HG02938 (cell line): ENCODE data around the gene MAD1L1.
"Not testable (repeated sequence)": the region's sequence is repeated elsewhere in the genome, so short reads cannot be mapped to it uniquely, and the experiment has no call there.

Source experiments
- ATAC-seq: cut with Tn5 transposase; IDR thresholded peaks from one replicate; pipeline ENCODE4 v1.9.1; 2021; ENCODE audit warnings: mild to moderate bottlenecking, moderate library complexity; ENCODE audit not compliant: unreplicated experiment

MAD1L1 gene

DNA sequence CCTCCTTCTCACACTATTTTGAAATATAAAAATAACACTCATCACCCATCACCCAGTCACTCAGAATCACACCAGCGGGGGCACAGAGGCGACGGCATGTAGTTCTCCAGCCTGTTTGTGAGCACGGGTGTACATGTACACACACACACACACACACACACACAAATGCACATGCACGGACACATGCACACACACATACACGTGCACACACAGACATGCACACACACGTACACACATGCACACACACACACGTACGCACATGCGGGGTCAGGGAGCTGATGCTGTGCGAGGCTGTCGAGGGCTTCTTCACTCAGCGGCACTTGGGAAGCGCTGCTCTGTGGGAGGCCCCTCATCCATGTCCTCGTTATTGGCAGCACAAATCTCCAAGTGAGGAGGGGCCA lies 383.8 kb downstream of the MAD1L1 start:
- ATAC-seq, result no peak

DNA sequence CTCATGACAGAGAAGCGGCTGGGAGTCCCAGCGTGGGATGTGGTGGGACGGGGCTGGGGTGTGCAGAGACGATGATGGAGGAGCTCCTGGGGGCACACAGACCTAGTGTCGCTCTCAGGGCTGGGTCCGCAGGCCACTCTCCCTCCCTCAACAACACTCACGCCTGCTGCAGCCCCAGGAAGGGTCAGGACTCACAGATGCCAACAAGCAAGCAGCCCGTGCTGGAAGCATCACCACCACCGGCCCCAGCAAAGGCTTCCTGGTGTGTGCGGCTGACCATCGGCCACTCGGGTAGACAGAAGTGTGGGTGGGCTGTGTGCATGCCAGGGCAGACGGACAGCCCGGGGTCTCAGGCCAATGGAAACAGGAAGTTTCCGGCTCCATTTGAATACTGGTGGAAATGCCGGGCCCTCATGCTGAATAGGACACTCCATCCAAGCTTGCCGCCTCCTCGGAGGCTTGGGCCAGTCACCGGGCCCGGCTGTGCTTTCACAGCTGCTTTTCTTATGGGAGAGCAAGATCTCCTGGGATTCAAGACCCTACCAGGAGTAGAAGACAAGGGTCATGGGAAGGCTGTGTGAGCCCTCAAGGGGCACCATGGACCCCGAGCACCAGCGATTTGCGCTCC lies 384.6 kb downstream of the MAD1L1 start:
- no peak for ATAC-seq

DNA sequence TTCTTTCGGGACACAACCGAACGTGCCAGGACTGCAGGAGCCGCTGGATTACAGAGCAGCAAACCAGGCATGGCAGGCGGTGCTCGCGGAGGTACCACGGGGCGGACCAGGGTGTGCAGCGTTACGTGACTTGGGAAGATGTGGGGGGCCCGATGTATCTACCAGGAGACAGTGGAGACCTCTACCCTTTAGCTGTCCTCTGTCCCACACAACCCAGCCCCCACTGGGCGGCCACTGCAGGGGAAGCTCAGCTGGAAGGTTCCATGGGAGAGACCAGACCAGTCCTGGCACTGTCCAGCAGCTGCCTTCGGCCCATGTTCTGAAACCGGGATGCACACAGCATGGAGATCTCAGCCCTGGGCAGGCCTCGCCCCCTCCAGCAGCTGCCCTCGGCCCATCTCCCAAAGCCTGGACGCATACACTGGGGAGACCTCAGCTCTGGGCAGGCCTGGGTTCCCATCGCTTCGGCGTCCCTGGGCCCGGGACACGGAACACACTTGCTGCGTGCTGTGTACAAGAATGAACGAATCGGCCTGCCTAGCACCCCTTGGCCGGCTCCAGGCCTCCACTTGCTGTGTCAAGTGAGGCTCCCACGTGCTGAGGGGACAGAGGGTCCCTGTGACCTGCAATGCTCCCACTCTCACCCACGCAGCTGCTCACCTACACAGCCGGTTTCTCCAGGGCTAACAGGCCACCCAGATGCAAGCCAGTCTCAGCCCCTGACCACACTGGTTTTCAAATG lies 385.3 kb downstream of the MAD1L1 start:
- no peak for ATAC-seq

DNA sequence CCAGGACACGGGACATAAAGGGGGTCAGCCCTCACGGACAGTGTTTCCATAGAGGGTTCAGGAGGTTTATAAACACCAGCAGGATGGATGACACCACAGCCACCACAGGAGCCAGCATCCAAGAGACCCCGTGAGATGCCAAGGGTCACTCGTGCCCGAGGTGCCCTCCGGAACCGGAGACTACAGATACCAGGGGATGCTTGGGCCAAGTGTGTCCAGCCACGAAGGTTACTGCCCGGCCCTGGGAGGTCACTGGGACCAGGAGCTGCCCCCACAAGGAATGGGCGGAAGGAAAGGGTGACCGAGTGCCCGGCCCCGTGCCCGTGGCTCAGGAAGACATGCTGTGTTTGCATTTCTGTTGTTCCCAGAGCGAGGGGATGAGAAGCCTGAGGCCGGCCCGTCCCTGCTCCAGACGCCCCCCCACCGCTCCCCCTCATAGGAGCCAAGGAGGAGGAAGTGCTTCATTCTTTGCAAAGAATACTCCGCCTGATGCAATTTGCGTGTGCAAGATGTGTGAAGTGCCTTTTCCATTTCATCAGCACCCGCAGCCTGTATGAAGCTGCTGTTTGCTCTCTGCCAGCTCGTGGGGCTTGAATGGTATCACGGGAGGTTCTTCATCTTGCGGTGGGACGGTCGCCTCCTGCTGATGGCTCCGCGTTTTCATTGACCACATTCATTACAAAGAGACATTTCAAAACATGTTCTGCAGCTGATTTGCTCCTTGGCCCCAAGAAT lies 386.2 kb downstream of the MAD1L1 start:
- ATAC-seq, result no peak

DNA sequence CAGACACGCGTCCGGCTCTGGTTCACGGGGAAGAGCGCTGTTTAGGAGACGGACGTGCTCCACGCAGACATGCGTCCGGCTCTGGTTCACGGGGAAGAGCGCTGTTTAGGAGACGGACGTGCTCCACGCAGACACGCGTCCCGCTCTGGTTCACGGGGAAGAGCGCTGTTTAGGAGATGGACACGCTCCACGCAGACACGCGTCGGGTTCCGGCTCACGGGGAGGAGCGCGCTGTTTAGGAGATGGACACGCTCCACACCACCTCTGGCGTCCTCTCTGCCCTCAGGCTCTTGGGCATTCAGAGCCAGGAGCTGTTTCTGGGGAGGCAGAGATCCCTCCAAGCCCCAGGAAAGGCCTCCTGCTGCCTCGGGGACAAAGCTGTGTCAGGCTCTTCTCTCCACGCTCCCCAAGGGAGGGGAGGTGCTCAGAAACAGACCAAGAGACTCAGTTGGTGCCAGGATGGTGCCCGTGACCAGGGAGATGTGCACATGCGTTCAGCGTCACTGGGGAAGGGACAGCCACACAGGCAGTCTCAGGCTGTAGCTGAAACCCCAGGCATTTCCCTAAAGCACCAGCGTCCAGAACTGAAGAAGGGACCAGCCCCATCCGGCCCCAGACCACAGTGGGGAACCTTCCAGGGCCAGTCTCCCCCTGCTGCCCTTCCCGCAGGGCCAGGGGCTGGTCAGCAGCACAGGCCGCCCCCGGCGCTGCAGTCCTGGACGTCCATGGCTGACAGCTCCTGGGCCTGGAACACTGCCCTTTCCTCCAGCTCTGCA lies 387.0 kb downstream of the MAD1L1 start:
- ATAC-seq, result no peak

DNA sequence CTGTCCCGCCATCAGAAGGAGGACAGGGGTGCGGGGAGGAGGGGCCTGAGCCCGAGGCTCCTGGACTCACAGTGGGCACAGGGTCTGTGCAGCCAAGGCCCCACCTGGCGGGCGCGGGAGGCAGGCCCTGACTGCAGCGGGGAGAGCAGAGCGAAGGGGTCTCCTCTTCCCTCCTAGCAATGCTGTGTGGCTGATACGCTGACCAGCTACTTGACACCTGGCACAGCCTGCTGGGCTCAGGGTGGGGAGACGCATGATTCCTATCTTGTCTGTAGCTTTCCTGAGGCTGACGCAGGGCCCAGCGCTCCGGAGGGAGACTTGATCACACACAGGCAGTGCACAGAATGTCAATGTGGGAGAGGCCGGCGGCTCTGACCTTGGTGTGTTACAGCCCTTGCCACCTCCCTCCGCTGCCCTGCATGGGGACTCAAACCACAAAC lies 387.8 kb downstream of the MAD1L1 start:
- no peak for ATAC-seq

DNA sequence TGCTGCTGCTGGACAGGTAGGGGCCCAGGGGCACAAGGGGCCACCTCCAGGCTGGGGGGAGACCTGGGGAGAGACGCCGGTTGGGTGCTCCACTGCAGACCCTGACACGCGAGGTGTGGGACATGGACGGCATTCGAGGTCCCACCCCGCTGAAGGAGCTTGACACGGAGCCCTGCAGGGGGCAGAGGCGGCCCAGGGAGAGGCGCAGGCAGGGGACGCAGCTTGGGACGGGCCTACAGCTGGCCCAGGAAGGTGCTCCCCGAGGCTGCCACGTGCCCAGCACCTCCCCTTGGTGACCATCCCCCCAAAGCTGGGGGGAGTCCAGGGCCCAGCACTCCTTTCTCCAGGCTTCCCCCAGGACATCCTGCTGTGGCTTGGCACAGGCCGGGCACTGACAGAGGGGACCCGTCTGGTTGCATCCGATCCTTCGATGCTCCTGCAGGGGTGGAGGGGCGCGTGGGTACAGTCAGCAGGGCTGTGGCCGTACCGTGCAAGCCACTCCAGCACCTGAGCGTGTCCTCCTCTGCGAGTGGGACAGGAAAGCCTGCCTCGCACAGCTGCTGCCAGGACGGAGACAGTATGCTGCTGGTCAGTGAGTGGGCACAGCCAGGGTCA lies 388.3 kb downstream of the MAD1L1 start:
- no peak for ATAC-seq

DNA sequence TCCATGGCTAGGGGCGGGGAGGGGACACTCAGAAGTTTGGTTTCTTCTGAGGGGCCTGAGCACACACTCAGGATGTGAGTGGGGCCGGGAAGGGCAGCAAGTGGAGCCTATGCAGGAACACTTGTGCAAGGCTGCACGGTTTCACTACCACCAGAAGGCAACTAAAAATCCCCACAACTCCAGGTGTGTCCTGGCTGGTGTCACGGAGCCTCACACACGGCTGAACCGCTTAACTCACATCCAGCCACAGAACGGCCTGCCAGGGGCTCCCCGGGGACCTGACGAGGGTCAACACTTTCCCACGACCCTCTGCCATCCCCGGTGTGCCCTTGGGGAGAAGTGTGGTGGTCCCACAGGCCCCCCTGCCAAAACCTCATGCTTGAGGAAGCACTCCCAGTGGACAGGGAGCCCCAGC lies 388.8 kb downstream of the MAD1L1 start:
- ATAC-seq, result no peak

DNA sequence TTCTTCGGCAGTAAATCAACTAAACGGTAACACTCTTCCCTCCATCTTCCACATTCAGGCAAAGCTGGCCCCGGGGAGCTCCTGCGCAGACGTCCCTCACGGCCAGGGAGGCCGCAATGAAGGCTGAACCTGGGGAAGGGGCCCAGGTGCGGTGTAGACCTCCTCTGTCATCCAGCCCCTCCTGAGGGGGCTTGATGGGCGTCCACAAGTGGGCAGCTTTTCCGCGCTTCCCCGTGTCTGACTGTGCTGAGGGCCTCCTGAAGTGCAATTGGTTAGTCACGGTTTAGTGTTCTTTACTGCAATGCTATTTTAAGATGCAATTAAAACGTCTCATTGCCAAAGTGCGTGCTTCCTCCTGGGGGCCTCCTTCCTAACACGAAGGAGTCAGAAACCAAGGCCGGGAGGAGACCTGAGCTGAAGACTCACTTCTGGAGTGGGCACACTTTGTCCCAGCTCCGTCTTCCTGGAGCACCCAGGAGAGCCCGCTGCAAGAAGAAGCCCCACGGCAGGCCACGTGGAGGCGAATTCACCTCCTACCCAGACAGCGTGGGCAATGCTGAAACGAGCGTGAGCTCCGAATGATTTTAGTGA lies 389.4 kb downstream of the MAD1L1 start:
- no peak for ATAC-seq

DNA sequence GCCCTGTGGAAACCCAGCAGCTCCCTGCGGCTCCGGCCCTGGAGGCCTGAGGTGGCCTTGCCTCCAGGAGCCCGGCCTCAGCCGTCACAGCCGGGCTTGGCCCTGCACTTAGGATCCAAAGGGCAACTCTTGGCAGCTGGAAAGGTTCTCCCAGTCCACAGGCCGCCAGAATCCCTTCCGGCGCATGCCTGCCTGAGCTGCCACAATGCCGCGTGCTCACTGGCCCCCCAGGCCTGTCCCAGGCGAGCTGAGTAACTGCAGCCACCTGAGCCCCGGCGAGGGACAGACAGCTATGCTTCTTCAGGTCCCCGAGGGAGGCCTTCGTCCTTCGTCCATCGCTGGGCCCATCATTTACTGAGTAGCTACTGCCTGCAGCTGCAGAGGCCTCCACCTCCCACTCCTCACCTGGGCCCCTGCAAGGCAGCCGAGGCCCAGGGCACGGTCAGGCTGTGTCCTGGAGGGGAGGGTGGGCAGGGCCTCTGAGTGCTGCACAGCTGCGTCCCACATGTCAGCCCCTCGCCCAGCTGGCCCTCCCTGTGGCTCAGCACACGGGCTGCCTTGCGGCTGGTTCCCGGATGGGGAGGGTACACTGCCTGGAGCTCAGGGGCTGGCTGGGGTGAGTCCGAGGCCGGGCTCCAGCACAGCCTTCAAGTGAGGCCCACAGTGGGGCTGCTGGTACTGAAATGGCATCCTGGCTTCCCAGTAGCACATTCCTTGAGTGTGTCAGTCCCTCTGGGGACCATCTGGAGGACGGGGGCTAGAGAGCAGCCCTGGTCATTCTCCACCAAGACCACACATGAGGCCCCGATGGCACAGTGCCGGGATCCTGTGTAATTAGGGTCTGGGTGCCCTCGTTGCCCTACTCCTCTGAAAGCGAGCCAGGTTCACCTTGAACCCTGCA lies 390.2 kb downstream of the MAD1L1 start:
- ATAC-seq, result no peak

DNA sequence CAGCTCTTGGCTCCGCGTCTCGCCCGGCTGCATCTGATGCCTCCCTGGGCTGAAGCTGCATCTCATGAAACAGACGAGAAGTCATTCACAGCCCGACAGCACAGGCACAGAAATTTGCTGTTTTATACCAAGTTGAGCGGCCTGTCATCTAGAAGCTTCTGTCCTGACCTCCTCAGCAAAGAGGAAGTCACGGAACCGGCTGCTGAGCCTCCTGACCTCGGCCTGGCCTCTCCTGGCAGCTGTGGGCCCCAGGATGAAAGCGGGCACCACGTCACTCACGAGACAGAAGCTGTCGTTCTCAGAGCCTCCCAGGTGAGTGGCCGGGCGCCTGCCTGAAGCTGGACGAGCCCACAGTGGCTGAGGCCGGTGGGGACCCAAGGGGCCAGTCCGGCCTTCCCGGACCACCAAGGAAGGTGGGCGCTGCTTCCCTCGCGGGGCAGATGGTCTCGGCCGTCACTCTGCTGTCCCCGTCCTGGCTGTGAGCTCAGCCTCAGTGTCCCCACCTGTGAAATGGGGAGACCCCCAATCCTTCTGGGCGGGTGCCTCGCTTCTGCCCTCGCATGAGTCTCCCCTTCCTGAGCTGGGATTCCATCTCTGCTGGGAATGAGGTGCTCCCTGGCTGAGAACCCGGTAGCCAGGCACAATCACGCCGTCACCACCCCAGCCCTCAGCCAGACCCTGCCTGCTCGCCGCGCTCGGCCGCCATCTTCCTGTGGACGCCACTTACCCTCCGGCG lies 391.3 kb downstream of the MAD1L1 start:
- ATAC-seq, result not testable (repeated sequence)

DNA sequence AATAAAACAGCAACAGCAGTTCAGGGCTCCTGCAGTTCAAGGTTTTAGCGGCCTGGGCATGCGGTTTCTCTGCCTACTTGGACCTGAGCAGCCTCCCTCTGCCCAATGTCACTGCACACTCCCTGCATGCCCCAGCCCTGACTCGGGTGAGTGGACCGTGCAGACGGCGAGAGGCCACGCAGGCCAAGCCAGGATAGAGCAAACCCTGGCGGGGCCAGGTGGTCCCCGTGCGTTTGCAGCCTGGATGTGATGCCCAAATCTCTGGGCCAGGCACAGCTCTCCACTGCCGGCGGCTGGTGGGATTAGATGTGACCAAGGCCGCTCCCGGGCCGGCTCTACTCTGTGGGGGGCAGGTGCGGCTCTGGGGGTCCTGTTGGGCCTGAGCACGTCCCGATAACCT lies 392.0 kb downstream of the MAD1L1 start:
- not testable (repeated sequence) for ATAC-seq

DNA sequence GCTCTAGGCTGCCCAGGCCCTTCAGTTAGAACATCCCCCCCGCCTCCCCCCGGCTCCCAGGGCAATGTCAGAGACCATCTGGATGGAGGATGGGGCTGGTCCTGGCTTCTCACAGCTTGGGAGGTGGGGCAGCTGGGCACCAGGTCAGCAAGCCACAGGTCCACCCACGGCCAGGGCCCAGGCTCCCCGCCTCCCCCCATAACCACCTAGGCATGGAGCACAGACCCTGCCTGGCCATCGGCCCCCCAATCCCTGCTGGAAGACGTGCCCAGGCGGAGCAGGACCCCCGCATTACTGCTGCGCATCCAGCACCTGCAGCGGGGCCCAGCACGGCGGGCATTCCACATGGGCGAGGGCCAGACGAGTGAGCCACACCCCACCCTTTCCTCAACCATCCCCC lies 393.0 kb downstream of the MAD1L1 start:
- no peak for ATAC-seq

DNA sequence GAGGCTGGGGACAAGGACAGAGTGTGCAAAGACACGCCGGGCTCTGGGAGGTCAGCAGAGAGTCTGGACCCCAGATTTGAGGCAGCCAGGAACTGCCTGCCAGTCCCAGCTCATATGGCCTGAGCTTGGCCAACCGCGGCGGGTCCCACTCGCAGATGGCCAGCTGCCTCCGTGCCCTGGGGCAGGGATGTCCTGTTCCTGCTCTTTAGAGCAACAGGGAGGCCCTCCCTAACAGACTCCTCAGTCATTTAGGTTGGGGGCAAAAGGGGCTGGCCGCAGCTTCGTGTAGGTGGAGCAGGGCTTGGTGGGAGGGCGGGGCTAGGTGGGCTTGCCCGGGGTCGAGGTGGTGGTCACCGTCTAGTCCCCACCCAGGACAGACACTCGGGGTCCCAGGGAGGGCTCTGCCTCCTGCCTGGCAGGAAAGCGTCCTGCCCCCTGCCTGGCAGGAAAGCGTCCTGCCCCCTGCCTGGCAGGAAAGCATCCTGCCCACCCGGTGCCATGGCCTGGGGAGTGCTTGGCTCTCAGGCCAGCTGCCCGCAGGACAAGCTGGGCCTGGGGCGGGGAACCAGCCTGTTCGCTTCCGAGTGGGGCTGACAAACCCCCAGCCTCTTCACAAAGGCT lies 393.7 kb downstream of the MAD1L1 start:
- ATAC-seq, result not testable (repeated sequence)

DNA sequence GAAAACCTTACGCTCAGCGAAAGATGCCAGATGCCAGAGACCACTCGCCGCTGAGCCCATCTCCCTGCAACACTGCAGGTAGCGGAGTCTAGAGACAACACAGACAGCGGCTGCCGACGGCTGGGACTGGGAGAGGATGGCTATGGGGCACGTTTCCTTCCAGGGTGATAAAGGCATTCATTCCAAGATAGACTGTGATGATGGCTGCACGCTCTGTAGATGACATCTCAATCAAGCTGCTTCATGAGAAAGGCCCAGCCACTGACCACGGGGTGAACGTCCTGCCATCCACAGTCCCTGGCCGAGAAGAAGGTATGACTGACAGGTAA lies 394.2 kb downstream of the MAD1L1 start:
- ATAC-seq, result not testable (repeated sequence)

DNA sequence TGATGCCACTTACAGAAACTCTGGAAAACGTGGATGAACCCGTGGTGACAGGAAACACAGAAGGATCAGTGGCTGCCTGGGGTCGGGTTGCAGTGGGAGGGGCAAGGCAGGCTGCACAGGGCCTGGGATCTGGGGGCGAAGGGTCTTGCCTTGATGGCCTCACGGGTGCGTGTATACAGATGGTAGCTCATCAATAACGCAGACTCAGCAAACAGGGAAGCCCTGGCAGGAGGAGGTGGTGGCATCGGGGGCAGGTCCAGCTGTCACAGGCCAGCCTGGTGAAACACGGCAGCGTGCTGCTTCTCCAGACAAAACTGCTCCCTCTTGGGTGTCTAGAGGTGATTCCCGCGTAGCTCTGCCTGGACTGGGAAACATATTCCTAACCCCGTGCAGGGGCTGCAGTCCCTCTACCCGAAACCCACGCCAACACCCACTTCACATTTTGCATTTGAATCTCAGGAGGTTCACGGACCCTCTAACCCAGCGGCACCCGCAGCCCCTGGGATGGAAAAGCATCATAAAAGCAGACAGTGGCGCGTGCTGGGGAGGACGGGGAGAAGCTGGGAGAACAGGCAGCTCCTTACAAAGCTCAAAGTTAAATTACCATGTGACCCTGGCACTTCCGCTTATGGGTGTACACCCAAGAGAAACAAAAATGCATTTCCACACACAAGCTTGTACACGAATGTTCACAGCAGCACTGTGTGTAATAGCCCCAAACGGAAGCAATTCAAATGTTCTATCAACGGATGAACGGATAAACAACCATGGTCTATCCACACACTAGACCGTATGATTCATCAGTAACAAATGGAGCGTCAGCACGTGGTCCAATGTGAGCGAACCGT lies 394.8 kb downstream of the MAD1L1 start:
- not testable (repeated sequence) for ATAC-seq

DNA sequence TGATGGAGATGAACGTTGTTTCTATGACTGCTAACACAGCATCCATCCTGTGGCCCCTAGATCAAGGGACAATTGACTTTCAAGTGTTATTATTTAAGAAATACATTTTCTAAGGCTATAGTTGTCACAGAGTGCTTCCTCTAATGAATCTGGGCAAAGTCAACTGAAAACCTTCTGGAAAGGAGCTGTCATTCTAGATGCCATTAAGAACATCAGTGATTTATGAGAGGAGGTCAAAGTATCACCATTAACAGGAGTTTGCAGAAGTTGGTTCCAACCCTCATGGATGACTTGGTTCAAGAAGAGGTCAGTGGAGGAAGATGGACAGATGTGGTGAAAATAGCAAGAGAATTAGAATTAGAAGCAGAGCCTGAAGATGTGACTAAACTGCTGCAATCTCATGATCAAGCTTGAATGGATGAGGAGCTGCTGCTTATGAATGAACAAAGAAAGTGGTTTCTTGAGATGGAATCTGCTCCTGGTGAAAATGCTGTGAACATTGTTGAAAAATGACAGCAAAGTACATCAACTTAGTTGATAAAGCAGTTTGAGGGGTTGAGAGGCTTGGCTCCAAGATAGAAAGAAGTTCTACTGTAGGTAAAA lies 400.7 kb downstream of the MAD1L1 start:
- not testable (repeated sequence) for ATAC-seq
